SK-N-SH treated with all-trans-retinoic acid at 6 μM for 48 hours (cell line): ENCODE results near the gene PFDN5.

ENCODE experiments used
- RARB ChIP-seq: fragments of 250-450 bp; sonication (Bioruptor Pico); IDR thresholded peaks from 2 replicates; pipeline ENCODE4 v1.8.0; 2021; ENCODE audit warnings: mild to moderate bottlenecking, moderate library complexity
- SNAI2 ChIP-seq: fragments of 250-450 bp; sonication (Bioruptor Pico); IDR thresholded peaks from 2 replicates; pipeline ENCODE4 v1.5.0; 2020; ENCODE audit warnings: mild to moderate bottlenecking, moderate library complexity
- ZFP3 ChIP-seq: fragments of 250-450 bp; sonication (Bioruptor Pico); IDR thresholded peaks from 2 replicates; pipeline ENCODE4 v1.5.0; 2020; ENCODE audit warnings: mild to moderate bottlenecking, moderate library complexity

DNA sequence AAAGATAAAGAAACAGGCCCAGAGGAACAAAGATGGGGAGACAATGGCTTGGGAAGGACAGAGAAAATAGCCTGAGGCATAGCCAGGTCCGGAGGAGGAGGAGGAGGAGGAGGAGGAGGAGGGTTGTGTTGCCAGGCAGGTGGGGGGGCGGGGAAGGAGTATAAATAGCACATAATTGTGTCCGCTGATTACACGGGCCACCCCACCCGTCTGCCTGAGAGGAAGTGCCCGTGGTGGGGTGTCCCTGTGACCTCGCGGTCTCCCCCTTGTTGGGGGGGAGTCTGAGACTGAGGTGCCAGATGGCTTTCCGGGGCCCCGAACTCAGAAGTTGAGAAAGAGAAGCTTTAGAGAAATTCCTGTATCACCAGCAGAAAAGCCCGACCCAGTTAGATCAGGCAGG lies 42.7 kb downstream of the PFDN5 start:
- TF ChIP-seq RARB (CRISPR knock-in tag) (no peak), ZFP3 (CRISPR knock-in tag) (no peak), SNAI2 (CRISPR knock-in tag) (no peak)
